ENCODE results near the gene PKHD1.

DNA sequence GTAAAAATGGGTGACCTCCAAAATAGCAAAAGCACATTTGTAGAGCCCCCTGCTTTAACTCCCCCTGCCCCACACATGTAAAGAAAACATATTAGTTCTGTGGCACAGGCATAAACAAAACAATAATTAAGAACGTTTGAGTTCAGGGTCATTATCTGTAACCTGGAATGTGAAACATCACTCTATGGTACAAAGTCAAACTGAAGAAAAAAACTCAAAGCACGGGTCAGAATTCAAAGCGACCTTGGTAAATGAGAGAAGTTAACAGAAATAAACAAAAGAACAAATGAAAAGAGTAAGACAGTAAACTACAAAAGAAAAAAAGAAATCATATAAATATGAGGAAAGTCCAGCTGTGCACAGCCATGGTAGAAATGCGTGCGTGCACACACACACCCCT, 67.5 kb downstream of the PKHD1 start:
- TF ChIP-seq, protein P1, sequence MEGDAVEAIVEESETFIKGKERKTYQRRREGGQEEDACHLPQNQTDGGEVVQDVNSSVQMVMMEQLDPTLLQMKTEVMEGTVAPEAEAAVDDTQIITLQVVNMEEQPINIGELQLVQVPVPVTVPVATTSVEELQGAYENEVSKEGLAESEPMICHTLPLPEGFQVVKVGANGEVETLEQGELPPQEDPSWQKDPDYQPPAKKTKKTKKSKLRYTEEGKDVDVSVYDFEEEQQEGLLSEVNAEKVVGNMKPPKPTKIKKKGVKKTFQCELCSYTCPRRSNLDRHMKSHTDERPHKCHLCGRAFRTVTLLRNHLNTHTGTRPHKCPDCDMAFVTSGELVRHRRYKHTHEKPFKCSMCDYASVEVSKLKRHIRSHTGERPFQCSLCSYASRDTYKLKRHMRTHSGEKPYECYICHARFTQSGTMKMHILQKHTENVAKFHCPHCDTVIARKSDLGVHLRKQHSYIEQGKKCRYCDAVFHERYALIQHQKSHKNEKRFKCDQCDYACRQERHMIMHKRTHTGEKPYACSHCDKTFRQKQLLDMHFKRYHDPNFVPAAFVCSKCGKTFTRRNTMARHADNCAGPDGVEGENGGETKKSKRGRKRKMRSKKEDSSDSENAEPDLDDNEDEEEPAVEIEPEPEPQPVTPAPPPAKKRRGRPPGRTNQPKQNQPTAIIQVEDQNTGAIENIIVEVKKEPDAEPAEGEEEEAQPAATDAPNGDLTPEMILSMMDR (IDR thresholded peaks at IDR 0.05; ENCODE audit: low read depth, low read length) = no peak
- no peak for TF ChIP-seq POLR2A (IDR thresholded peaks at IDR 0.05; ENCODE audit: extremely low read depth, insufficient read length)
- TF ChIP-seq, protein P2, sequence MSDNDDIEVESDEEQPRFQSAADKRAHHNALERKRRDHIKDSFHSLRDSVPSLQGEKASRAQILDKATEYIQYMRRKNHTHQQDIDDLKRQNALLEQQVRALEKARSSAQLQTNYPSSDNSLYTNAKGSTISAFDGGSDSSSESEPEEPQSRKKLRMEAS (IDR thresholded peaks at IDR 0.05; ENCODE audit: low read depth, low read length) = no peak
